SH-SY5Y (cell line): ENCODE data around the gene ANKRD13C.

Experiments
- GATA2 ChIP-seq: IDR thresholded peaks from 2 replicates; pipeline ENCODE4 v1.6.1; 2011; ENCODE audit warnings: mild to moderate bottlenecking, low read depth, low read length
- GATA3 ChIP-seq: IDR thresholded peaks from 2 replicates; pipeline ENCODE4 v1.6.1; 2011; ENCODE audit warnings: low read depth, mild to moderate bottlenecking, low read length, moderate library complexity

ANKRD13C gene

DNA sequence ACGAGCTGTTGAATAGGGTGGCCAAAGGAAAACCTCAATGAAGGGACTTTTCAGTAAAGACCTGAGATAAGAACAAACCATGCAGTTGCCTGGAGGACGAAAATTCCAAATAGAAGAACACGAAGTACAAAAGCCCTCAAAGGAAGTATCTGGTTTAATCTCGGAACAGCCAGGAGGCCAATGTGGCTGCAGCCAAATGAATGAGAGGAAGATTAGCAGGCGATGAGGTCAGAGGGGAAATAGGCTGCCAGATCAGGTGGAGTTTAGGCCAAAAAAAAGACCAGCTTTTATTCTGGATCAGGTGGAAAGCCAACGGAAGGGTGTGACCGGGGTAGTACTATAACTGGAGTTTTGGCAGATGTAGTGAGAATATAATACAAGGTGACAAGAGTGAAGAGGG lies 89.7 kb downstream of the ANKRD13C start:
- TF ChIP-seq GATA2 (no peak), GATA3 (no peak)

- TF ChIP-seq GATA3 (no peak), GATA2 (no peak)
Measured at GRCh38 chr1:70256664-70257063, 97.9 kb downstream of the ANKRD13C start.

- no peak for TF ChIP-seq GATA2
- TF ChIP-seq GATA3, result no peak
Measured at GRCh38 chr1:70248729-70249128, 105.8 kb downstream of the ANKRD13C start.

- TF ChIP-seq GATA2, result no peak
Measured at GRCh38 chr1:70247768-70248167, 106.8 kb downstream of the ANKRD13C start.

DNA sequence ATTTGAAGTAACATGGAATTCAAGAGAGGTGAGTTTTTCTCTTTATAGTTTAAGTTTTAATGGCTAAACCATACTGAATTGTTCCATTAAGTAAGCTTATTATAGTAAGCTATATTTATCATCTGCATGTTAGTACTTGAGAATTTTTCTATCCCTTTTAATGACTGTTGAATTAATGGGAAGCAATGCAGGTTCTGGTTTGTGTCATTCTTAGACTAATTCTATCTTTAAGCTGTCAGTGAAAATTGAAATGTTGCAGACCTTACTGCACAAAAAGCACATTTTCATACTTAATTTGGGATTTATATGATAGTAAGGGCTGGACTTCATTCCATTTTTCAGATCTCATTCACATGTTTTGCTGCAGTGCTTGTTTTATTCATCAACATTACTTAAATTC lies 107.4 kb downstream of the ANKRD13C start:
- TF ChIP-seq GATA3, result no peak

DNA sequence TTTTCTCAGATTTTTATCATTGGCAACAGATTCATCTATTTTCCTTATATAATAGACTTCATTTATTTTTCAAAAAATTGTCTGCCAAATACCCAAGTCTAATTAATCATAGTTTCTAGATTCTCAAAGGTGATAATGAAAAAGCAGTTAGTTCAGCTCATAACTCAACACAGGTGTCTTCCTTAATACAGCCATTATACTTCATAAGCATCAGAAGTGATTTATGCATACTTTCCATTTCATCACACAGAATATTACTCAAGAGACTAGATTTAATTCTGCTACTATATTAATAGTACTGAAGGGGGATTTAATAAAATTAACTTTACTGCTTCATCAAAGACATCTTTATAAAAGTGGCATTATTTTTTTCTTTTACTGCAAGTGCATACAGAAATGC lies 114.6 kb downstream of the ANKRD13C start:
- TF ChIP-seq GATA3 (no peak), GATA2 (no peak)

DNA sequence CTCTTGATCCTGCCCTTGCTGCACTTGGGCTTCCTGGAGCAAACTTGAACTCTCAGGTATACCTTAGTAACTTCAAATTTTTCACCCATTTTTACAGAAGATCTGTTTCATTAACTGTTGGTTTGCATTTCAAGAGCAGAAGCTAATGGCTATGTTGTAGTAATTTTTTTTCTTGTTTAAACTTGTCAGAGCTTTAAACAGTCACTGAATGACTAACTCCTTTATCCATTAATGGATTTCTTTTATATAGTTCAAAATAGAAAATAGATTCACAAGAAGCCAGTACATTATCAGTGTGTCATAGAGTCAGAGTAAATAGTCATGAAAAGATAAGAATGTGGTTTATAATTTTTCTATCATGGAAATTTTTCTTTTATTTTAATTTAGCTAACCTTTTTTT lies 119.8 kb downstream of the ANKRD13C start:
- no peak for TF ChIP-seq GATA2

- no peak for TF ChIP-seq GATA3
- TF ChIP-seq GATA2, result no peak
Measured at GRCh38 chr1:70231475-70231874, 123.0 kb downstream of the ANKRD13C start.

- TF ChIP-seq GATA3 (no peak), GATA2 (no peak)
Measured at GRCh38 chr1:70228670-70229069, 125.9 kb downstream of the ANKRD13C start.

GRCh38 chr1:70227439-70227838 lies 127.1 kb downstream of the ANKRD13C start:
- TF ChIP-seq GATA3, result no peak
- no peak for TF ChIP-seq GATA2

DNA sequence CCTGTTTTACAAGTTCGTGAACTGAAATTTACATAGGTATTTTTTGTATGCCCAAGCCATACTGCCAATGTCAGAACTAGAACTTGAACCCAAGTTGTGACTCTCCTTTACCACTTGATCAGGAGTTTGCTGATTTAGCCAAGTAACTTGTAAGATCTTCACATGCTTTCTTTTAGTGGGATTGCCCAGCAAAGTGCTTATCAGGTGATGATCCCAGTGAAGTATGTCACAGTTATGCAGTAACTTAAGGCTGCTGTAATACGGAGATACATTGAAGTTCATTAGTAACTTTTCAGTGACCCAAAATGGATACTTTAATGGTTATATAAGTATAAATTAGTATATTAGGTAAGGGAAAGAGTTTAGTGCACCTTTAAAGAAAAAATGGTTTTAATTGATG lies 129.6 kb downstream of the ANKRD13C start:
- no peak for TF ChIP-seq GATA2
- no peak for TF ChIP-seq GATA3

GRCh38 chr1:70222716-70223235 lies 131.7 kb downstream of the ANKRD13C start:
- TF ChIP-seq GATA3 (no peak), GATA2 (no peak)

GRCh38 chr1:70221238-70222121 lies 133.0 kb downstream of the ANKRD13C start, which contains the start of gene SRSF11:
Gene SRSF11, plus strand, starts transcription at chr1:70221380. Its CDS starts 257 bp downstream, at chr1:70221637.
- TF ChIP-seq GATA2, result peak; percentile 29; the same call in 1 of the 2 replicates
- TF ChIP-seq GATA3, result no peak

- TF ChIP-seq GATA2 (no peak), GATA3 (peak; percentile 76)
Measured at GRCh38 chr1:70220517-70221237, 133.8 kb downstream of the ANKRD13C start.

GRCh38 chr1:70220015-70220414 lies 134.5 kb downstream of the ANKRD13C start:
- TF ChIP-seq GATA3 (no peak), GATA2 (no peak)

DNA sequence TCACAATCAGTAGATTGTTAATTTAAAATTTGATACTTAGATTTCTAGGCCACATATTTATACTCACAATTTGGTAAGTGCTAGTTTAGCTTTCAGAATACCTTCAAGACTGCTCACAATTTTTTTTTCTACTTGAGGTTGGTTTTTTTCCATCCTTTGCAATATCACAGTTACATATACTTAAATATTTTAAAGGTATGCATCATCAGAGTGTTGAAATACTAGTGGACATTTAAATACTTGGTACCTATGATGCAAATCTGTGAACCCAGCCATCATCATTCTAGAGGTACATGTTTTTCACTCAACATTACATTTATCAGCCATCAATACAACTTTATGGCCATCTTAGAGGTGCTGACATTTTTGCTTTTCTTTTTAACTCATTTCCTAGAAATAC lies 143.0 kb downstream of the ANKRD13C start:
- TF ChIP-seq GATA3, result no peak
- no peak for TF ChIP-seq GATA2

- TF ChIP-seq GATA2 (no peak), GATA3 (no peak)
Measured at GRCh38 chr1:70210820-70211219, 143.7 kb downstream of the ANKRD13C start.
